Neural cell (in vitro differentiated cells): ENCODE results near the gene VSIG8.

Source experiments
- EP300 ChIP-seq: fragments of 450-650 bp; conservative IDR thresholded peaks from 2 replicates; pipeline ENCODE4 v1.6.1; 2014; ENCODE audit warnings: antibody characterized with exemption, mild to moderate bottlenecking, moderate library complexity; ENCODE audit not compliant: poor library complexity, severe bottlenecking
- EZH2 ChIP-seq: fragments of 200-600, 300-800 bp; shearing (Covaris generic), sonication (generic); IDR thresholded peaks from 2 replicates; pipeline ENCODE4 v1.6.1; 2014; ENCODE audit warnings: antibody characterized with exemption, low read length, borderline replicate concordance, mild to moderate bottlenecking; ENCODE audit not compliant: insufficient read depth, poor library complexity, severe bottlenecking
- POLR2AphosphoS5 ChIP-seq: IDR thresholded peaks from 2 replicates; pipeline ENCODE4 v1.6.1; 2012
- TF ChIP-seq, protein P1 (sequence below): fragments of 450-650 bp; IDR thresholded peaks from 2 replicates; pipeline ENCODE4 v1.5.1; 2014; ENCODE audit warnings: antibody characterized with exemption, mild to moderate bottlenecking, moderate library complexity; ENCODE audit not compliant: poor library complexity, severe bottlenecking

DNA sequence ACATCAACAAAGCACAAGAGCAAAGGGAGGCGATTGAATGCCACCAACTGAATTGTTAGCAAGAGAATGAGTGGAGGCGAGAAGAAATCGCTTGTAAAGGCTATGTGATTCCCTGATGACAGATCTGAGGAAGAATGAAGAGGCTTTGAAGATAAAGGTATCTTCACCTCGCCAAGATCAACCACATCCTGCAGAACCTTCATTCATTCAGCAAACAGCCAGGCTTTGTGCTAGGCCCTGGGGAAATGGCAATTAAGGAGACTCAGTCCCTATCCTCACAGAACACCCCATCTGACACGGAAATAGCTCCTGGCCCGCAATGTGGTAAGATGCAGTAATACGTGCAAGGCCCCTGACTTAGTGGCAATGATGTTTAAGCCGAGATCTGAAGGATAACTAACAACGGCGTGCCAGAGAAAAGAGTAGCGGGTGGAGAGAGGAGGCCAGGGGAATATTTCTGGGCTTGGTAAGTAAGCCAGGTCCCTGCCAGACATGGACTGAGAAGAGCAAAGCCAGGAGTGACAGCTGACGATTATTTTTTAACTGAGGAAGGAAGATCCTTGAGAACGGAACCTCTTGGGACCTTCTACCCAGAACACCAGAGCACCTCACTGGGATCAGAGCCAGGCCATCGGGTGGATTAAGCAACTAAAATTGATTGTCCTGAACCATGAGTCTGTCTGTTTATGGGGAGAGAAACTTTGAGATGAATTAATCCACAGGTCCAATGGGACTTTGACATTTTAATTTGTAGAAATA lies 4.6 kb upstream of the VSIG8 start:
- TF ChIP-seq, protein P1, sequence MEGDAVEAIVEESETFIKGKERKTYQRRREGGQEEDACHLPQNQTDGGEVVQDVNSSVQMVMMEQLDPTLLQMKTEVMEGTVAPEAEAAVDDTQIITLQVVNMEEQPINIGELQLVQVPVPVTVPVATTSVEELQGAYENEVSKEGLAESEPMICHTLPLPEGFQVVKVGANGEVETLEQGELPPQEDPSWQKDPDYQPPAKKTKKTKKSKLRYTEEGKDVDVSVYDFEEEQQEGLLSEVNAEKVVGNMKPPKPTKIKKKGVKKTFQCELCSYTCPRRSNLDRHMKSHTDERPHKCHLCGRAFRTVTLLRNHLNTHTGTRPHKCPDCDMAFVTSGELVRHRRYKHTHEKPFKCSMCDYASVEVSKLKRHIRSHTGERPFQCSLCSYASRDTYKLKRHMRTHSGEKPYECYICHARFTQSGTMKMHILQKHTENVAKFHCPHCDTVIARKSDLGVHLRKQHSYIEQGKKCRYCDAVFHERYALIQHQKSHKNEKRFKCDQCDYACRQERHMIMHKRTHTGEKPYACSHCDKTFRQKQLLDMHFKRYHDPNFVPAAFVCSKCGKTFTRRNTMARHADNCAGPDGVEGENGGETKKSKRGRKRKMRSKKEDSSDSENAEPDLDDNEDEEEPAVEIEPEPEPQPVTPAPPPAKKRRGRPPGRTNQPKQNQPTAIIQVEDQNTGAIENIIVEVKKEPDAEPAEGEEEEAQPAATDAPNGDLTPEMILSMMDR, result no peak
- TF ChIP-seq EP300 (no peak), EZH2 (no peak), POLR2AphosphoS5 (no peak)
